H1 (cell line): ENCODE results near the gene DGKZ.
A peak's percentile ranks its signal among the peaks of the same experiment; 100 is the strongest.

ENCODE experiments used
- CEBPB ChIP-seq: IDR thresholded peaks from 2 replicates; pipeline ENCODE4 v1.6.1; 2012; ENCODE audit warnings: low read depth, low read length
- EP300 ChIP-seq, 2 experiments: IDR thresholded peaks; 1 replicate in 1 of 2; 2 replicates in 1 of 2; pipeline ENCODE4 v1.6.1; 2011 to 2012; ENCODE audit warnings: low read depth in 2 of 2, low read length in 2 of 2, mild to moderate bottlenecking in 2 of 2, borderline replicate concordance in 1 of 2, inconsistent platforms in 1 of 2, moderate library complexity in 1 of 2
- POLR2A ChIP-seq, 2 experiments: IDR thresholded peaks; 1 replicate in 1 of 2; 2 replicates in 1 of 2; pipeline ENCODE4 v1.6.1; 2011; ENCODE audit warnings: low read depth in 2 of 2, low read length in 2 of 2, mild to moderate bottlenecking in 2 of 2; ENCODE audit errors: control extremely low read depth in 1 of 2
- SUZ12 ChIP-seq: fragments of 200-600 bp; sonication (generic); IDR thresholded peaks from 2 replicates; pipeline ENCODE4 v1.6.1; 2012; ENCODE audit warnings: mild to moderate bottlenecking, inconsistent platforms, low read length, moderate library complexity, mixed read lengths
- TF ChIP-seq, protein P1 (sequence below), 3 experiments: IDR thresholded peaks; 1 replicate in 2 of 3; 2 replicates in 1 of 3; pipeline versions ENCODE4 v1.5.1 to v1.6.1; 2011; ENCODE audit warnings: low read length in 3 of 3, mild to moderate bottlenecking in 3 of 3, inconsistent platforms in 2 of 3, low read depth in 1 of 3, moderate library complexity in 1 of 3; ENCODE audit not compliant: insufficient read depth in 1 of 3; ENCODE audit errors: control extremely low read depth in 1 of 3

GRCh38 chr11:46390331-46391171 is 43.3 kb downstream of the DGKZ start:
- TF ChIP-seq, protein P1, sequence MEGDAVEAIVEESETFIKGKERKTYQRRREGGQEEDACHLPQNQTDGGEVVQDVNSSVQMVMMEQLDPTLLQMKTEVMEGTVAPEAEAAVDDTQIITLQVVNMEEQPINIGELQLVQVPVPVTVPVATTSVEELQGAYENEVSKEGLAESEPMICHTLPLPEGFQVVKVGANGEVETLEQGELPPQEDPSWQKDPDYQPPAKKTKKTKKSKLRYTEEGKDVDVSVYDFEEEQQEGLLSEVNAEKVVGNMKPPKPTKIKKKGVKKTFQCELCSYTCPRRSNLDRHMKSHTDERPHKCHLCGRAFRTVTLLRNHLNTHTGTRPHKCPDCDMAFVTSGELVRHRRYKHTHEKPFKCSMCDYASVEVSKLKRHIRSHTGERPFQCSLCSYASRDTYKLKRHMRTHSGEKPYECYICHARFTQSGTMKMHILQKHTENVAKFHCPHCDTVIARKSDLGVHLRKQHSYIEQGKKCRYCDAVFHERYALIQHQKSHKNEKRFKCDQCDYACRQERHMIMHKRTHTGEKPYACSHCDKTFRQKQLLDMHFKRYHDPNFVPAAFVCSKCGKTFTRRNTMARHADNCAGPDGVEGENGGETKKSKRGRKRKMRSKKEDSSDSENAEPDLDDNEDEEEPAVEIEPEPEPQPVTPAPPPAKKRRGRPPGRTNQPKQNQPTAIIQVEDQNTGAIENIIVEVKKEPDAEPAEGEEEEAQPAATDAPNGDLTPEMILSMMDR (IDR thresholded peaks at IDR 0.05; ENCODE audit: control extremely low read depth in 1 of 3, insufficient read depth in 1 of 3, low read depth in 1 of 3, low read length in 3 of 3), result no peak
- TF ChIP-seq POLR2A (IDR thresholded peaks at IDR 0.05; ENCODE audit: control extremely low read depth in 1 of 2, low read depth in 2 of 2, low read length in 2 of 2) (no peak), CEBPB (no peak), SUZ12 (peak; percentile 90), EP300 (IDR thresholded peaks at IDR 0.05; ENCODE audit: borderline replicate concordance in 1 of 2, low read depth in 2 of 2, low read length in 2 of 2) (no peak)
